Raji (cell line): ENCODE data around the gene MAPK1.

Source experiments
- POLR2A ChIP-seq: IDR thresholded peaks from 2 replicates; pipeline ENCODE4 v1.6.1; 2011; ENCODE audit warnings: low read depth, low read length, control low read depth; ENCODE audit not compliant: insufficient read depth

MAPK1 gene

GRCh38 chr22:21802056-21802455, 65.4 kb downstream of the MAPK1 start:
- no peak for TF ChIP-seq POLR2A

GRCh38 chr22:21800552-21801303, 66.7 kb downstream of the MAPK1 start:
- TF ChIP-seq POLR2A = no peak

GRCh38 chr22:21797444-21798221, 69.8 kb downstream of the MAPK1 start:
- no peak for TF ChIP-seq POLR2A

GRCh38 chr22:21796863-21797262, 70.6 kb downstream of the MAPK1 start:
- no peak for TF ChIP-seq POLR2A

- no peak for TF ChIP-seq POLR2A
These were observed 71.2 kb downstream of the MAPK1 start for GRCh38 chr22:21796231-21796630.

- no peak for TF ChIP-seq POLR2A
These were observed 75.5 kb downstream of the MAPK1 start for GRCh38 chr22:21791635-21792625.

- TF ChIP-seq POLR2A = no peak
These were observed 77.1 kb downstream of the MAPK1 start for GRCh38 chr22:21790359-21790758.

- TF ChIP-seq POLR2A = no peak
These were observed 87.2 kb downstream of the MAPK1 start for GRCh38 chr22:21780259-21780658.

- no peak for TF ChIP-seq POLR2A
These were observed 88.0 kb downstream of the MAPK1 start for GRCh38 chr22:21779444-21779843.

- TF ChIP-seq POLR2A = no peak
These were observed 88.6 kb downstream of the MAPK1 start for GRCh38 chr22:21778705-21779363.

- TF ChIP-seq POLR2A = no peak
These were observed 95.8 kb downstream of the MAPK1 start for GRCh38 chr22:21771631-21771976.

GRCh38 chr22:21768435-21768834, 99.0 kb downstream of the MAPK1 start:
- TF ChIP-seq POLR2A = no peak

GRCh38 chr22:21766691-21767462, 100.6 kb downstream of the MAPK1 start:
- TF ChIP-seq POLR2A = no peak

GRCh38 chr22:21765909-21766529, 101.4 kb downstream of the MAPK1 start:
- no peak for TF ChIP-seq POLR2A
